HEK293T (cell line): ENCODE measurements around the gene LRBA.
A peak's percentile ranks its signal among the peaks of the same experiment; 100 is the strongest.

ENCODE experiments used
- CTCF ChIA-PET: fragments of 350-600 bp; formaldehyde crosslinking; extraction: SDS; loops from one replicate; lab custom pipeline; 2021; ENCODE audit warnings: antibody characterized with exemption, inconsistent platforms; lab: Yijun Ruan, JAX
- POLR2A ChIA-PET: fragments of 350-600 bp; formaldehyde crosslinking; extraction: SDS; loops from one replicate; lab custom pipeline; 2020; ENCODE audit warnings: antibody characterized with exemption, inconsistent platforms; lab: Yijun Ruan, JAX
- DNase-seq: peaks from one replicate; pipeline ENCODE4 v3.0.0; 2012; ENCODE audit warnings: mixed read lengths; ENCODE audit errors: extremely low spot score
- ARNT ChIP-seq: fragments of 450-650 bp; IDR thresholded peaks from 2 replicates; pipeline ENCODE4 v1.6.1; 2017; ENCODE audit warnings: mild to moderate bottlenecking
- BHLHE40 ChIP-seq: fragments of 450-650 bp; IDR thresholded peaks from 2 replicates; pipeline ENCODE4 v1.6.1; 2016; ENCODE audit warnings: mild to moderate bottlenecking, moderate library complexity, borderline replicate concordance
- CTBP1 ChIP-seq: fragments of 450-650 bp; IDR thresholded peaks from 2 replicates; pipeline ENCODE4 v1.6.1; 2016; ENCODE audit warnings: borderline replicate concordance
- ELF4 ChIP-seq: fragments of 450-650 bp; IDR thresholded peaks from 2 replicates; pipeline ENCODE4 v1.6.1; 2017; ENCODE audit warnings: antibody characterized with exemption
- FOXA1 ChIP-seq: fragments of 450-650 bp; IDR thresholded peaks from 2 replicates; pipeline ENCODE4 v1.6.1; 2016; ENCODE audit warnings: mild to moderate bottlenecking
- FOXK2 ChIP-seq: fragments of 450-650 bp; IDR thresholded peaks from 2 replicates; pipeline ENCODE4 v1.6.1; 2016; ENCODE audit warnings: mild to moderate bottlenecking
- FOXM1 ChIP-seq: fragments of 450-650 bp; IDR thresholded peaks from 2 replicates; pipeline ENCODE4 v1.6.1; 2017; ENCODE audit warnings: mild to moderate bottlenecking, borderline replicate concordance
- HDGF ChIP-seq: fragments of 450-650 bp; IDR thresholded peaks from 2 replicates; pipeline ENCODE4 v1.6.1; 2017; ENCODE audit warnings: antibody characterized with exemption, borderline replicate concordance
- L3MBTL2 ChIP-seq: fragments of 450-650 bp; conservative IDR thresholded peaks from 2 replicates; pipeline ENCODE4 v1.6.1; 2016; ENCODE audit warnings: mild to moderate bottlenecking
- LEF1 ChIP-seq: fragments of 450-650 bp; IDR thresholded peaks from 2 replicates; pipeline ENCODE4 v1.6.1; 2017; ENCODE audit warnings: mild to moderate bottlenecking, borderline replicate concordance
- NFRKB ChIP-seq: fragments of 450-650 bp; IDR thresholded peaks from 2 replicates; pipeline ENCODE4 v1.6.1; 2016; ENCODE audit warnings: mild to moderate bottlenecking, moderate library complexity
- PKNOX1 ChIP-seq: fragments of 450-650 bp; IDR thresholded peaks from 2 replicates; pipeline ENCODE4 v1.6.1; 2016
- SP1 ChIP-seq: fragments of 450-650 bp; IDR thresholded peaks from 2 replicates; pipeline ENCODE4 v1.6.1; 2017
- SUZ12 ChIP-seq: fragments of 450-650 bp; IDR thresholded peaks from 2 replicates; pipeline ENCODE4 v1.6.1; 2016; ENCODE audit warnings: mild to moderate bottlenecking
- TARDBP ChIP-seq: fragments of 450-650 bp; IDR thresholded peaks from 2 replicates; pipeline ENCODE4 v1.6.1; 2016
- ZNF384 ChIP-seq: fragments of 450-650 bp; IDR thresholded peaks from 2 replicates; pipeline ENCODE4 v1.6.1; 2016

Gene LRBA

GRCh38 chr4:150987204-150987603, 27.9 kb downstream of the LRBA start:
- DNase-seq = no peak
- ChIA-PET POLR2A (no interaction called here), CTCF (no interaction called here)
- no peak for TF ChIP-seq SP1
- no peak for TF ChIP-seq ZNF384
- TF ChIP-seq L3MBTL2 = no peak
- TF ChIP-seq FOXA1 = no peak
- TF ChIP-seq FOXK2 = no peak
- TF ChIP-seq PKNOX1 = no peak
- no peak for TF ChIP-seq HDGF
- TF ChIP-seq ARNT = no peak
- TF ChIP-seq TARDBP = no peak
- no peak for TF ChIP-seq SUZ12
- TF ChIP-seq FOXM1 = no peak

GRCh38 chr4:150986085-150986484, 29.0 kb downstream of the LRBA start:
- no peak for TF ChIP-seq CTBP1
- no peak for TF ChIP-seq ELF4
- TF ChIP-seq TARDBP = no peak
- no peak for TF ChIP-seq FOXK2
- no peak for TF ChIP-seq NFRKB
- TF ChIP-seq LEF1 = no peak
- no peak for TF ChIP-seq SUZ12
- no peak for TF ChIP-seq SP1
- no peak for TF ChIP-seq FOXM1
- no peak for TF ChIP-seq FOXA1
- no peak for TF ChIP-seq L3MBTL2
- CTCF ChIA-PET = no interaction called here
- POLR2A ChIA-PET = no interaction called here
- DNase-seq = no peak

- no peak for DNase-seq
- TF ChIP-seq NFRKB (no peak), LEF1 (no peak), HDGF (no peak), FOXA1 (no peak), SP1 (no peak), FOXM1 (no peak), ARNT (no peak), ZNF384 (no peak), BHLHE40 (no peak), FOXK2 (no peak), CTBP1 (no peak), TARDBP (no peak)
- ChIA-PET CTCF (interaction anchor here (0.6 to 0.7 kb wide), 2 partner anchors 12 to 193 kb away, joined by 3 to 4 read pairs; no protein-coding TSS in a partner anchor), POLR2A (no interaction called here)
These were observed 31.2 kb downstream of the LRBA start for GRCh38 chr4:150983851-150984250.

- ChIA-PET CTCF (no interaction called here), POLR2A (no interaction called here)
- no peak for DNase-seq
- no peak for TF ChIP-seq FOXA1
- TF ChIP-seq NFRKB = no peak
- TF ChIP-seq SP1 = no peak
- TF ChIP-seq PKNOX1 = no peak
- TF ChIP-seq LEF1 = no peak
- TF ChIP-seq BHLHE40 = no peak
- TF ChIP-seq L3MBTL2 = no peak
- TF ChIP-seq SUZ12 = no peak
These were observed 32.4 kb downstream of the LRBA start for GRCh38 chr4:150982557-150983233.

GRCh38 chr4:150978738-150979575, 36.1 kb downstream of the LRBA start:
- POLR2A ChIA-PET = no interaction called here
- no peak for DNase-seq
- TF ChIP-seq NFRKB (no peak), BHLHE40 (no peak), FOXM1 (no peak), ELF4 (no peak), TARDBP (no peak), FOXK2 (no peak)
- CTCF ChIA-PET = no interaction called here

- ChIA-PET CTCF (interaction anchor here (0.6 to 1.6 kb wide), 3 partner anchors 40 to 793 kb away, joined by 3 to 6 read pairs (median 4); no protein-coding TSS in a partner anchor), POLR2A (no interaction called here)
- TF ChIP-seq ARNT = no peak
- TF ChIP-seq SUZ12 = no peak
- no peak for TF ChIP-seq BHLHE40
- TF ChIP-seq ZNF384 = no peak
- TF ChIP-seq LEF1 = no peak
- TF ChIP-seq FOXM1 = no peak
- TF ChIP-seq NFRKB = no peak
- no peak for TF ChIP-seq FOXK2
- peak; percentile 49 for DNase-seq
These were observed 38.5 kb downstream of the LRBA start for GRCh38 chr4:150976478-150977118.
